ENCODE results near the gene PABPC1L. TPM values are rescaled to one million over a fixed set of nuclear protein-coding genes. Genes with fewer than 3 reads are reported as not detected.

PABPC1L gene
- total and polyA plus RNA-seq, 2 donors (not counting 1 experiment from before 2014, with no cell fraction given): 105 to 295 TPM

DNA sequence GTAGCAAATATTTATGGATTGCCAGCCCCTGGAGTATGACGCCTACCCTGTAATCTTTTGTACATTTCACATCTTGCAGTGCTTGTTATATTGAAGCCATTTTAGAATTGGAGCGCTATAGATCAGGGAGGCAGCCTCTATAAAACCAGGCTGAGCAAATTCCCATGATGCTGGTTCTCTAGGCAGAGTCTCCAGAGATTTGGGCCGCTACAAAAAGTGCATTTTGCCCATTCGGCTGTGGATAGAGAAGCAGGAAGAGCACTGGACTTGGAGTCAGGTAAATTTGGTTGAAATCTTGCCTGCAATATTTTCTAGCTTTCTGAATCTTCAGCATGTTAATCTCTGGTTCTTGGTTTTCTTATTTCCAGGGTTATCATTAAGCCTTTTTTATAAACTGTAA is 22.4 kb upstream of the PABPC1L start:
- H4K20me1 ChIP-seq (ENCODE audit: control insufficient read depth, insufficient read depth, low read length, poor library complexity, severe bottlenecking): peaks cover 66% of the 10 kb centered on the region
- ChIA-PET POLR2A (no interaction called here), CTCF (interaction anchor here (0.9 to 2.8 kb wide), 6 partner anchors 15 to 244 kb away, joined by 3 to 13 read pairs (median 6); partner anchors contain the start of gene PABPC1L)
- 77% methylated on average over 3 of the region's 4 CpGs for WGBS (ENCODE audit: insufficient coverage)
- peaks cover 50 to 62% of the 10 kb centered on the region in 2 donors for H3K4me1 ChIP-seq (ENCODE audit: control insufficient read depth in 2 of 2, insufficient read depth in 2 of 2, low read length in 2 of 2)
- peak overlapping the region; percentile 80 for H3K9ac ChIP-seq (ENCODE audit: low read length)
- ATAC-seq (ENCODE audit: low read depth): no peak
- TF ChIP-seq, protein P1, sequence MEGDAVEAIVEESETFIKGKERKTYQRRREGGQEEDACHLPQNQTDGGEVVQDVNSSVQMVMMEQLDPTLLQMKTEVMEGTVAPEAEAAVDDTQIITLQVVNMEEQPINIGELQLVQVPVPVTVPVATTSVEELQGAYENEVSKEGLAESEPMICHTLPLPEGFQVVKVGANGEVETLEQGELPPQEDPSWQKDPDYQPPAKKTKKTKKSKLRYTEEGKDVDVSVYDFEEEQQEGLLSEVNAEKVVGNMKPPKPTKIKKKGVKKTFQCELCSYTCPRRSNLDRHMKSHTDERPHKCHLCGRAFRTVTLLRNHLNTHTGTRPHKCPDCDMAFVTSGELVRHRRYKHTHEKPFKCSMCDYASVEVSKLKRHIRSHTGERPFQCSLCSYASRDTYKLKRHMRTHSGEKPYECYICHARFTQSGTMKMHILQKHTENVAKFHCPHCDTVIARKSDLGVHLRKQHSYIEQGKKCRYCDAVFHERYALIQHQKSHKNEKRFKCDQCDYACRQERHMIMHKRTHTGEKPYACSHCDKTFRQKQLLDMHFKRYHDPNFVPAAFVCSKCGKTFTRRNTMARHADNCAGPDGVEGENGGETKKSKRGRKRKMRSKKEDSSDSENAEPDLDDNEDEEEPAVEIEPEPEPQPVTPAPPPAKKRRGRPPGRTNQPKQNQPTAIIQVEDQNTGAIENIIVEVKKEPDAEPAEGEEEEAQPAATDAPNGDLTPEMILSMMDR (IDR thresholded peaks at IDR 0.05): no peak
- no peak for TF ChIP-seq EZH2 (IDR thresholded peaks at IDR 0.05; ENCODE audit: borderline replicate concordance, insufficient read depth, low read depth, low read length, poor library complexity, severe bottlenecking)
- intact Hi-C loops (cut with micrococcal nuclease): loop anchor here (5.0 to 10.0 kb wide), 4 partner anchors 410 to 1430 kb away; partner anchors contain the start of genes CD40, FITM2, SRSF6 and TTPAL
- H3K79me2 ChIP-seq (ENCODE audit: control insufficient read depth, insufficient read depth, low read length): peaks cover 90% of the 10 kb centered on the region
- H3K4me3 ChIP-seq (ENCODE audit: control extremely low read depth in 1 of 5, extremely low read depth in 1 of 5, insufficient read depth in 1 of 5, low read depth in 2 of 5, low read length in 4 of 5): peak overlapping the region in 3 of 5 experiments; percentile 71 to 93 (median 91)
- H3K9me3 Mint-ChIP-seq (ENCODE audit: insufficient read depth): no peaks in the 10 kb centered on the region
- H3K27me3 ChIP-seq (replicated peaks in 1 of 4; ENCODE audit: control extremely low read depth in 1 of 4, control insufficient read depth in 3 of 4, insufficient read depth in 4 of 4, low read length in 3 of 4): no peaks in the 10 kb centered on the region
- no peak overlapping the region for H2AFZ ChIP-seq (ENCODE audit: insufficient read depth, low read depth, low read length, poor library complexity, severe bottlenecking)
- peak overlapping the region; percentile 76 for H3K4me2 ChIP-seq (replicated peaks; ENCODE audit: low read depth, low read length, poor library complexity, severe bottlenecking)
- peaks cover 0 to 7% of the 10 kb centered on the region in 2 experiments for H3K36me3 ChIP-seq (replicated peaks in 1 of 2; ENCODE audit: control extremely low read depth in 1 of 2, control insufficient read depth in 1 of 2, extremely low read depth in 1 of 2, insufficient read depth in 2 of 2, low read length in 1 of 2)
- no peaks in the 10 kb centered on the region for H3K9me3 ChIP-seq (ENCODE audit: control extremely low read depth in 1 of 3, control insufficient read depth in 2 of 3, insufficient read depth in 1 of 3, low read length in 2 of 3)
- peak overlapping the region; percentile 94 for H3K27ac Mint-ChIP-seq
- peak overlapping the region in 1 of 2 donors; percentile 90 for H3K27ac ChIP-seq (ENCODE audit: low read length in 2 of 2)
- H3K27me3 Mint-ChIP-seq: no peaks in the 10 kb centered on the region
- peaks cover 74% of the 10 kb centered on the region for H3K4me1 Mint-ChIP-seq
- DNase-seq: no peak
- peak overlapping the region; percentile 95 for H3K4me3 Mint-ChIP-seq
